CD4-positive, alpha-beta T cell (primary cell): ENCODE measurements around the gene SCLT1. TPM values are rescaled to one million over a fixed set of nuclear protein-coding genes. Genes with fewer than 3 reads are reported as not detected.

ENCODE experiments used
- ATAC-seq: fragments of 200-7000 bp; cut with Tn5 transposase; one replicate; pipeline ENCODE4 v1.10.0; 2022; ENCODE audit warnings: mild to moderate bottlenecking; ENCODE audit not compliant: poor library complexity
- CTCF ChIA-PET: fragments of 350-600 bp; sonication (Branson Sonifier 250); formaldehyde crosslinking; loops from one replicate; lab custom pipeline; 2021; ENCODE audit warnings: antibody characterized with exemption, inconsistent platforms; lab: Charles Lee
- POLR2A ChIA-PET: fragments of 350-600 bp; sonication (Branson Sonifier 250); formaldehyde crosslinking; loops from one replicate; lab custom pipeline; 2021; ENCODE audit warnings: antibody characterized with exemption, inconsistent platforms; lab: Charles Lee
- DNase-seq, 14 experiments: peaks; one replicate each; pipeline ENCODE4 v3.0.0-alpha.2; 2013 to 2020; ENCODE audit warnings: mixed read lengths in 2 of 14
- H3K27ac ChIP-seq, 2 donors: one replicate each; pipeline versions ENCODE4 v1.5.1 to v1.7.0; 2013; ENCODE audit warnings: low read length in 2 of 2, low read depth in 1 of 2, mild to moderate bottlenecking in 1 of 2
- H3K27me3 ChIP-seq, 2 experiments: 1 replicate in 1 of 2; 2 replicates in 1 of 2; pipeline versions ENCODE4 v1.6.1 to v1.7.0; 2013; ENCODE audit warnings: low read length in 2 of 2, control low read depth in 1 of 2, mild to moderate bottlenecking in 1 of 2, moderate library complexity in 1 of 2; ENCODE audit not compliant: insufficient read depth in 2 of 2, control insufficient read depth in 1 of 2
- H3K36me3 ChIP-seq: one replicate; pipeline ENCODE4 v1.6.1; 2013; ENCODE audit warnings: low read length, control low read depth; ENCODE audit not compliant: insufficient read depth
- H3K4me1 ChIP-seq: one replicate; pipeline ENCODE4 v1.6.1; 2013; ENCODE audit warnings: low read length, control low read depth; ENCODE audit not compliant: insufficient read depth
- H3K4me3 ChIP-seq: one replicate; pipeline ENCODE4 v1.5.1; 2013; ENCODE audit warnings: mild to moderate bottlenecking, low read length, moderate library complexity
- H3K9me3 ChIP-seq, 2 experiments: 1 replicate in 1 of 2; 2 replicates in 1 of 2; pipeline versions ENCODE4 v1.6.1 to v1.7.0; 2013; ENCODE audit warnings: low read length in 2 of 2, mild to moderate bottlenecking in 2 of 2, control low read depth in 1 of 2, moderate library complexity in 1 of 2; ENCODE audit not compliant: control insufficient read depth in 1 of 2, insufficient read depth in 1 of 2
- H3K27ac Mint-ChIP-seq: one replicate; pipeline ENCODE4 v1.8.0; 2020; ENCODE audit warnings: mixed read lengths
- H3K27me3 Mint-ChIP-seq: one replicate; pipeline ENCODE4 v1.8.0; 2021; ENCODE audit warnings: mixed read lengths
- H3K36me3 Mint-ChIP-seq: one replicate; pipeline ENCODE4 v1.8.0; 2021; ENCODE audit warnings: low read depth, mixed read lengths
- H3K4me1 Mint-ChIP-seq: one replicate; pipeline ENCODE4 v1.8.0; 2021; ENCODE audit warnings: low read depth, mixed read lengths
- H3K4me3 Mint-ChIP-seq: one replicate; pipeline ENCODE4 v1.8.0; 2020; ENCODE audit warnings: mild to moderate bottlenecking, mixed read lengths
- H3K9me3 Mint-ChIP-seq: one replicate; pipeline ENCODE4 v1.8.0; 2020; ENCODE audit warnings: mixed read lengths
- CTCF ChIP-seq: fragments of 200-600 bp; IDR thresholded peaks from one replicate; pipeline ENCODE4 v1.8.0; 2022; ENCODE audit warnings: antibody characterized with exemption, mild to moderate bottlenecking
- intact Hi-C, 2 experiments: fragments of 100-400 bp; cut with DNase I in 1 of 2; cut with micrococcal nuclease in 1 of 2; formaldehyde crosslinking; loops; one replicate each; pipeline versions ENCODE4 v1.15.1 to v1.9.0; 2023 to 2025; cut with DNase I, micrococcal nuclease
- total RNA-seq, 174 experiments: library from RNA in 2 of 174; stranded (reverse) in 2 of 174; gene quantifications; one replicate each; pipeline ENCODE4 v1.2.3 and lab custom pipeline; 2021 to 2026

SCLT1 gene
- total RNA-seq, 2 experiments from 2014 or later = 21.8 to 21.9 TPM

GRCh38 chr4:128847082-128847724, 246.1 kb downstream of the SCLT1 start:
- H3K9me3 Mint-ChIP-seq = no peaks in the 10 kb centered on the region

GRCh38 chr4:128846063-128846462, 247.3 kb downstream of the SCLT1 start:
- Histone ChIP-seq H3K4me3 (no peak overlapping the region), H3K4me1 (no peaks in the 10 kb centered on the region), H3K9me3 (no peaks in the 10 kb centered on the region), H3K27ac (no peak overlapping the region), H3K27me3 (no peaks in the 10 kb centered on the region), H3K36me3 (peaks cover 89% of the 10 kb centered on the region)
- Mint-ChIP-seq H3K9me3 (no peaks in the 10 kb centered on the region), H3K36me3 (peaks cover 93% of the 10 kb centered on the region), H3K4me3 (no peak overlapping the region), H3K27ac (peak overlapping the region; percentile 43), H3K4me1 (peaks cover 13% of the 10 kb centered on the region), H3K27me3 (no peaks in the 10 kb centered on the region)
- no peak for TF ChIP-seq CTCF
- DNase-seq = no peak
- ChIA-PET POLR2A (no interaction called here), CTCF (no interaction called here)
- intact Hi-C loops = no loop called here
- no peak for ATAC-seq

More at GRCh38 chr4:128847082-128847724, 246.1 kb downstream of the SCLT1 start:
- H3K4me3 ChIP-seq = no peak overlapping the region
- Mint-ChIP-seq H3K4me1 (peaks cover 8% of the 10 kb centered on the region), H3K4me3 (no peak overlapping the region), H3K36me3 (peaks cover 96% of the 10 kb centered on the region), H3K27me3 (no peaks in the 10 kb centered on the region), H3K27ac (no peak overlapping the region)
- ATAC-seq = no peak
- H3K27me3 ChIP-seq = no peaks in the 10 kb centered on the region
- H3K4me1 ChIP-seq = no peaks in the 10 kb centered on the region
- intact Hi-C loops = no loop called here
- no peak for TF ChIP-seq CTCF
- DNase-seq = no peak
- POLR2A ChIA-PET = interaction anchor here (0.5 kb wide), 1 partner anchor 121 kb away, joined by 3 read pairs; no protein-coding TSS in a partner anchor
- no peaks in the 10 kb centered on the region for H3K9me3 ChIP-seq
- H3K27ac ChIP-seq = no peak overlapping the region
- CTCF ChIA-PET = no interaction called here
- H3K36me3 ChIP-seq = peaks cover 97% of the 10 kb centered on the region

- Mint-ChIP-seq H3K36me3 (peaks cover 86% of the 10 kb centered on the region), H3K4me1 (peaks cover 24% of the 10 kb centered on the region), H3K27me3 (no peaks in the 10 kb centered on the region), H3K27ac (no peak overlapping the region), H3K9me3 (no peaks in the 10 kb centered on the region), H3K4me3 (no peak overlapping the region)
- Histone ChIP-seq H3K4me3 (no peak overlapping the region), H3K9me3 (no peaks in the 10 kb centered on the region), H3K27ac (no peak overlapping the region), H3K36me3 (peaks cover 80% of the 10 kb centered on the region), H3K4me1 (peaks cover 6% of the 10 kb centered on the region), H3K27me3 (no peaks in the 10 kb centered on the region)
- ChIA-PET POLR2A (no interaction called here), CTCF (no interaction called here)
- DNase-seq (no peak), ATAC-seq (no peak)
- intact Hi-C loops = no loop called here
- TF ChIP-seq CTCF = no peak
Observed at GRCh38 chr4:128844931-128845330, 248.4 kb downstream of the SCLT1 start.
